ENCODE data around the gene INPP5K.
"Not testable (repeated sequence)": the region's sequence is repeated elsewhere in the genome, so short reads cannot be mapped to it uniquely, and the experiment has no call there.

The INPP5K gene

GRCh38 chr17:1446201-1446600, 70.2 kb downstream of the INPP5K start:
- H3K27ac ChIP-seq (ENCODE audit: low read depth, low read length) = no peak overlapping the region
- H3K27me3 ChIP-seq (ENCODE audit: insufficient read depth, low read length) = no peaks in the 10 kb centered on the region
- H3K4me3 ChIP-seq (ENCODE audit: low read depth, low read length) = no peak overlapping the region
- peaks cover 89% of the 10 kb centered on the region for H3K79me2 ChIP-seq (ENCODE audit: control insufficient read depth, insufficient read depth, low read length, unreplicated experiment)
- no peak overlapping the region for H2AFZ ChIP-seq (ENCODE audit: low read length, unreplicated experiment)
- H3K4me1 ChIP-seq (ENCODE audit: control insufficient read depth, insufficient read depth, low read length, unreplicated experiment) = peaks cover 3% of the 10 kb centered on the region
- H3K36me3 ChIP-seq (ENCODE audit: insufficient read depth, low read length) = peaks cover 13% of the 10 kb centered on the region

GRCh38 chr17:1445695-1446094, 70.7 kb downstream of the INPP5K start:
- H3K27me3 ChIP-seq (ENCODE audit: insufficient read depth, low read length); H2AFZ ChIP-seq (ENCODE audit: low read length, unreplicated experiment); H3K27ac ChIP-seq (ENCODE audit: low read depth, low read length); H3K4me3 ChIP-seq (ENCODE audit: low read depth, low read length); H3K4me1 ChIP-seq (ENCODE audit: control insufficient read depth, insufficient read depth, low read length, unreplicated experiment): not testable (repeated sequence)
- H3K36me3 ChIP-seq (ENCODE audit: insufficient read depth, low read length) = peaks cover 16% of the 10 kb centered on the region
- peaks cover 90% of the 10 kb centered on the region for H3K79me2 ChIP-seq (ENCODE audit: control insufficient read depth, insufficient read depth, low read length, unreplicated experiment)

Data from ACC112 (cell line).